ENCODE data around the gene TRAF1. TPM values are rescaled to one million over a fixed set of nuclear protein-coding genes. Genes with fewer than 3 reads are reported as not detected.

The TRAF1 gene
- total and polyA plus RNA-seq, 10 of the 15 experiments (the other 5 are each of a cell fraction or from before 2014, with no cell fraction given) = 13.8 to 163 (median 128) TPM

- ChIA-PET CTCF (interaction anchor here (1.0 to 7.6 kb wide), 7 partner anchors 14 to 50 kb away, joined by 3 to 110 read pairs (median 5); no protein-coding TSS in a partner anchor), POLR2A (interaction anchor here (1.2 to 18.1 kb wide), 4 partner anchors 15 to 47 kb away, joined by 5 to 383 read pairs (median 116); no protein-coding TSS in a partner anchor), SMC1A (ENCODE audit: uncharacterized antibody, unreplicated experiment) (interaction anchor here (1.0 to 26.1 kb wide), 7 partner anchors 12 to 151 kb away, joined by 4 to 522 read pairs (median 5); partner anchors contain the start of gene PHF19), RAD21 (ENCODE audit: unreplicated experiment) (interaction anchor here (0.8 to 11.9 kb wide), 4 partner anchors 15 to 49 kb away, joined by 3 to 196 read pairs (median 54); no protein-coding TSS in a partner anchor)
- H2AFZ ChIP-seq (ENCODE audit: control insufficient read depth, low read depth, low read length) = no peak overlapping the region
- DNase-seq (ENCODE audit: low read depth, low spot score) = no peak
- peaks cover 35% of the 10 kb centered on the region for H3K4me1 ChIP-seq (ENCODE audit: control insufficient read depth, insufficient read depth, low read length)
- peak overlapping the region; percentile 99 for H3K9ac ChIP-seq (ENCODE audit: control insufficient read depth, insufficient read depth, low read length)
- BruUV-seq (replicated peaks) = no TSS peak
- H3K4me3 ChIP-seq = peak overlapping the region; percentile 88; the same call in 1 of the 2 replicates
- ATAC-seq = peak; percentile 1
- peaks cover 21 to 33% of the 10 kb centered on the region in 2 experiments for H3K36me3 ChIP-seq (ENCODE audit: control insufficient read depth in 2 of 2, insufficient read depth in 2 of 2, low read length in 1 of 2)
- 53% methylated on average over 20 of the region's 20 CpGs for WGBS (ENCODE audit: insufficient coverage, insufficient replicate concordance, low lambda C conversion rate, missing lambda C conversion rate)
- in situ Hi-C loops (cut with MboI) = no loop called here
- FAIRE-seq = no peak
- peak overlapping the region; percentile 99 for H3K27ac ChIP-seq (ENCODE audit: control insufficient read depth, insufficient read depth)
- H3K27me3 ChIP-seq (replicated peaks in 1 of 2; ENCODE audit: control insufficient read depth in 2 of 2, insufficient read depth in 2 of 2, low read length in 1 of 2) = no peaks in the 10 kb centered on the region
- intact Hi-C loops (cut with micrococcal nuclease; ENCODE audit: unreplicated experiment) = no loop called here
- TF ChIP-seq POLR2A (IDR thresholded peaks at IDR 0.05; ENCODE audit: low read depth, low read length) = peak; percentile 59; the same call in 1 of the 2 replicates
- no peak for TF ChIP-seq CTCF (IDR thresholded peaks at IDR 0.05 in 2 of 3, conservative IDR thresholded peaks at IDR 0.05 in 1 of 3; ENCODE audit: control insufficient read depth in 2 of 3, extremely low read depth in 1 of 3, insufficient read depth in 1 of 3, low read depth in 3 of 3, low read length in 3 of 3)
- TF ChIP-seq BCLAF1 (IDR thresholded peaks at IDR 0.05) = no peak
- 0 out of 2 replicates have a peak, but pooled peaks have one; percentile 38 for TF ChIP-seq ZNF217 (IDR thresholded peaks at IDR 0.05)
- TF ChIP-seq POLR2AphosphoS5 (IDR thresholded peaks at IDR 0.05; ENCODE audit: low read length) = peak; percentile 62; the same call in 1 of the 2 replicates
- no peak for TF ChIP-seq MTA3 (IDR thresholded peaks at IDR 0.05; ENCODE audit: borderline replicate concordance, low read length)
- peak; percentile 56; the same call in 1 of the 2 replicates for TF ChIP-seq SMARCA5 (IDR thresholded peaks at IDR 0.05)
- no peak for TF ChIP-seq IKZF1 (conservative IDR thresholded peaks at IDR 0.05)
- TF ChIP-seq RFX5 (IDR thresholded peaks at IDR 0.05; ENCODE audit: low read depth, low read length) = no peak
- no peak for TF ChIP-seq RELA (IDR thresholded peaks at IDR 0.05; ENCODE audit: borderline replicate concordance, partially characterized antibody)
- no peak for TF ChIP-seq MEF2B (IDR thresholded peaks at IDR 0.05; ENCODE audit: partially characterized antibody, poor library complexity, severe bottlenecking)
- TF ChIP-seq TCF12 (IDR thresholded peaks at IDR 0.05; ENCODE audit: low read depth, low read length) = no peak
- peak overlapping the region; percentile 38 for H3K4me2 ChIP-seq (ENCODE audit: control insufficient read depth, insufficient read depth)
- peaks cover 84% of the 10 kb centered on the region for H3K79me2 ChIP-seq (ENCODE audit: control insufficient read depth, insufficient read depth, low read length)
- no peaks in the 10 kb centered on the region for H4K20me1 ChIP-seq (ENCODE audit: control insufficient read depth, insufficient read depth)
- H3K9me3 ChIP-seq (replicated peaks; ENCODE audit: control insufficient read depth, insufficient read depth, low read length) = peaks cover 2% of the 10 kb centered on the region; the same call in 1 of the 3 replicates
These were observed 7.4 kb downstream of the TRAF1 start for GRCh38 chr9:120918931-120919842.
